Fibroblast of lung (primary cell): ENCODE results near the gene CNOT2. TPM values are rescaled to one million over a fixed set of nuclear protein-coding genes. Genes with fewer than 3 reads are reported as not detected.

Experiments
- DNase-seq, 2 donors: peaks; one replicate each; pipeline versions ENCODE4 v3.0.0 to v3.0.0-alpha.2; 2010; ENCODE audit warnings: low read depth in 2 of 2
- H2AFZ ChIP-seq: 2 replicates; pipeline ENCODE4 v1.5.1; 2012; ENCODE audit warnings: low read length, control low read depth, inconsistent platforms
- H3K27ac ChIP-seq: 2 replicates; pipeline ENCODE4 v1.5.1; 2011; ENCODE audit warnings: low read length, control low read depth; ENCODE audit not compliant: insufficient read depth
- H3K27me3 ChIP-seq: 2 replicates; pipeline ENCODE4 v1.5.1; 2011; ENCODE audit warnings: mild to moderate bottlenecking, low read length; ENCODE audit not compliant: control insufficient read depth, insufficient read depth
- H3K36me3 ChIP-seq: 2 replicates; pipeline ENCODE4 v1.5.1; 2011; ENCODE audit warnings: low read length; ENCODE audit not compliant: control insufficient read depth, insufficient read depth
- H3K4me1 ChIP-seq: 2 replicates; pipeline ENCODE4 v1.5.1; 2011; ENCODE audit warnings: low read length; ENCODE audit not compliant: control insufficient read depth, insufficient read depth; ENCODE audit errors: extremely low read depth
- H3K4me2 ChIP-seq: 2 replicates; pipeline ENCODE4 v1.5.1; 2011; ENCODE audit warnings: low read length, control low read depth; ENCODE audit not compliant: insufficient read depth; ENCODE audit errors: extremely low read depth
- H3K4me3 ChIP-seq, 4 experiments: fragments of 200-600 bp in 1 of 4; sonication (generic) in 1 of 4; replicated peaks in 1 of 4; 2 replicates each; pipeline ENCODE4 v1.5.1; 2011 to 2016; ENCODE audit warnings: low read length in 4 of 4, low read depth in 3 of 4, mild to moderate bottlenecking in 3 of 4, control low read depth in 2 of 4, inconsistent platforms in 1 of 4, mixed read lengths in 1 of 4; ENCODE audit not compliant: insufficient read depth in 1 of 4; ENCODE audit errors: control extremely low read depth in 1 of 4
- H3K79me2 ChIP-seq: 2 replicates; pipeline ENCODE4 v1.5.1; 2012; ENCODE audit warnings: mild to moderate bottlenecking, low read length, inconsistent platforms; ENCODE audit not compliant: control insufficient read depth, insufficient read depth
- H3K9ac ChIP-seq: 2 replicates; pipeline ENCODE4 v1.5.1; 2011; ENCODE audit warnings: mild to moderate bottlenecking, low read length, control low read depth; ENCODE audit not compliant: insufficient read depth
- H3K9me3 ChIP-seq: 2 replicates; pipeline ENCODE4 v1.5.1; 2012; ENCODE audit warnings: low read depth, low read length; ENCODE audit not compliant: control insufficient read depth, insufficient read depth
- H4K20me1 ChIP-seq: 2 replicates; pipeline ENCODE4 v1.5.1; 2011; ENCODE audit warnings: low read length; ENCODE audit not compliant: control insufficient read depth, insufficient read depth; ENCODE audit errors: extremely low read depth
- CTCF ChIP-seq, 2 donors: IDR thresholded peaks in 1 of 2; conservative IDR thresholded peaks in 1 of 2; 1 replicate in 1 of 2; 2 replicates in 1 of 2; pipeline ENCODE4 v1.5.1; 2011 to 2012; ENCODE audit warnings: low read length in 2 of 2, control low read depth in 1 of 2, inconsistent platforms in 1 of 2, low read depth in 1 of 2, mild to moderate bottlenecking in 1 of 2
- EZH2 ChIP-seq: IDR thresholded peaks from 2 replicates; pipeline ENCODE4 v1.5.1; 2012; ENCODE audit warnings: low read length, control low read depth, mild to moderate bottlenecking; ENCODE audit errors: missing control alignments
- polyA plus RNA-seq, 2 donors: library from polyadenylated mRNA; depleted of rRNA in 1 of 2; stranded (reverse) in 1 of 2; unstranded in 1 of 2; fragments of >200 nt; gene quantifications; 2 replicates each; pipeline ENCODE4 v1.2.1, GENCODE V29; 2011 to 2012; ENCODE audit warnings: missing spikeins in 1 of 2
- total RNA-seq: library from RNA; depleted of rRNA; stranded (reverse); fragments of >200 nt; gene quantifications from 2 replicates; pipeline ENCODE4 v1.2.1, GENCODE V29; 2014

Gene CNOT2
- total and polyA plus RNA-seq, 2 donors (not counting 1 experiment from before 2014, with no cell fraction given) = 95.2 to 116 TPM

- DNase-seq = no peak
- Histone ChIP-seq H3K9me3 (no peaks in the 10 kb centered on the region), H3K27ac (no peak overlapping the region), H3K79me2 (peaks cover 5% of the 10 kb centered on the region), H3K36me3 (no peaks in the 10 kb centered on the region), H4K20me1 (peaks cover 2% of the 10 kb centered on the region), H3K27me3 (no peaks in the 10 kb centered on the region), H3K9ac (no peak overlapping the region), H3K4me3 (no peak overlapping the region), H2AFZ (no peak overlapping the region), H3K4me1 (no peaks in the 10 kb centered on the region), H3K4me2 (no peak overlapping the region)
- TF ChIP-seq CTCF (conservative IDR thresholded peaks at IDR 0.05 in 1 of 2, IDR thresholded peaks at IDR 0.05 in 1 of 2; ENCODE audit: low read depth in 1 of 2, low read length in 2 of 2) = no peak
- TF ChIP-seq EZH2 = no peak
Measured at GRCh38 chr12:70306676-70307075, 63.4 kb downstream of the CNOT2 start.

- no peak for DNase-seq
- H3K36me3 ChIP-seq = no peaks in the 10 kb centered on the region
- no peaks in the 10 kb centered on the region for H3K27me3 ChIP-seq
- no peak overlapping the region for H3K27ac ChIP-seq
- H3K9me3 ChIP-seq = no peaks in the 10 kb centered on the region
- no peak overlapping the region for H3K4me3 ChIP-seq
- H2AFZ ChIP-seq = no peak overlapping the region
- peaks cover 5% of the 10 kb centered on the region for H3K79me2 ChIP-seq
- no peaks in the 10 kb centered on the region for H3K4me1 ChIP-seq
- peaks cover 2% of the 10 kb centered on the region for H4K20me1 ChIP-seq
- H3K4me2 ChIP-seq = no peak overlapping the region
- H3K9ac ChIP-seq = no peak overlapping the region
- TF ChIP-seq EZH2 (no peak), CTCF (conservative IDR thresholded peaks at IDR 0.05 in 1 of 2, IDR thresholded peaks at IDR 0.05 in 1 of 2; ENCODE audit: low read depth in 1 of 2, low read length in 2 of 2) (no peak)
Measured at GRCh38 chr12:70307868-70308267, 64.6 kb downstream of the CNOT2 start.

GRCh38 chr12:70309348-70309747 is 66.1 kb downstream of the CNOT2 start:
- no peak for DNase-seq
- TF ChIP-seq EZH2 (no peak), CTCF (conservative IDR thresholded peaks at IDR 0.05 in 1 of 2, IDR thresholded peaks at IDR 0.05 in 1 of 2; ENCODE audit: low read depth in 1 of 2, low read length in 2 of 2) (no peak)
- Histone ChIP-seq H3K9ac (no peak overlapping the region), H2AFZ (no peak overlapping the region), H3K36me3 (no peaks in the 10 kb centered on the region), H3K27ac (no peak overlapping the region), H4K20me1 (peaks cover 2% of the 10 kb centered on the region), H3K4me2 (no peak overlapping the region), H3K4me3 (no peak overlapping the region), H3K79me2 (peaks cover 5% of the 10 kb centered on the region), H3K9me3 (no peaks in the 10 kb centered on the region), H3K4me1 (no peaks in the 10 kb centered on the region), H3K27me3 (no peaks in the 10 kb centered on the region)
